ENCODE results near the gene PIM1. TPM values are rescaled to one million over a fixed set of nuclear protein-coding genes. Genes with fewer than 3 reads are reported as not detected.

Gene PIM1
- total RNA-seq, 1 donor from 2014 or later: 56.8 TPM

GRCh38 chr6:37218061-37218460, 48.1 kb downstream of the PIM1 start:
- DNase-seq (no peak), ATAC-seq (no peak)
- Histone ChIP-seq H3K4me1 (peaks cover 18% of the 10 kb centered on the region), H3K27ac (no peak overlapping the region), H3K27me3 (ENCODE audit: low read depth) (no peaks in the 10 kb centered on the region), H3K9me3 (no peaks in the 10 kb centered on the region), H3K36me3 (no peaks in the 10 kb centered on the region), H3K4me3 (no peak overlapping the region)
- no peak for TF ChIP-seq CTCF (IDR thresholded peaks at IDR 0.05)
- intact Hi-C loops (cut with DNase I): no loop called here

- intact Hi-C loops (cut with DNase I): no loop called here
- H3K4me3 ChIP-seq: no peak overlapping the region
- DNase-seq (no peak), ATAC-seq (no peak)
- no peaks in the 10 kb centered on the region for H3K27me3 ChIP-seq (ENCODE audit: low read depth)
- peaks cover 21% of the 10 kb centered on the region for H3K4me1 ChIP-seq
- TF ChIP-seq CTCF (IDR thresholded peaks at IDR 0.05): no peak
- H3K27ac ChIP-seq: no peak overlapping the region
- H3K36me3 ChIP-seq: no peaks in the 10 kb centered on the region
- no peaks in the 10 kb centered on the region for H3K9me3 ChIP-seq
These were observed 48.6 kb downstream of the PIM1 start for GRCh38 chr6:37218511-37218910.

GRCh38 chr6:37221585-37222124, 51.7 kb downstream of the PIM1 start:
- no peak for TF ChIP-seq CTCF (IDR thresholded peaks at IDR 0.05)
- peaks cover 21% of the 10 kb centered on the region for H3K4me1 ChIP-seq
- intact Hi-C loops (cut with DNase I): no loop called here
- no peaks in the 10 kb centered on the region for H3K27me3 ChIP-seq (ENCODE audit: low read depth)
- H3K4me3 ChIP-seq: peak overlapping the region; percentile 76
- ATAC-seq (no peak), DNase-seq (no peak)
- H3K36me3 ChIP-seq: no peaks in the 10 kb centered on the region
- H3K27ac ChIP-seq: peak overlapping the region; percentile 56
- no peaks in the 10 kb centered on the region for H3K9me3 ChIP-seq

- peak overlapping the region; percentile 76 for H3K4me3 ChIP-seq
- H3K27me3 ChIP-seq (ENCODE audit: low read depth): no peaks in the 10 kb centered on the region
- DNase-seq (peak; percentile 91), ATAC-seq (peak; percentile 96 to 97)
- intact Hi-C loops (cut with DNase I): no loop called here
- no peaks in the 10 kb centered on the region for H3K36me3 ChIP-seq
- no peak for TF ChIP-seq CTCF (IDR thresholded peaks at IDR 0.05)
- peaks cover 21% of the 10 kb centered on the region for H3K4me1 ChIP-seq
- peak overlapping the region; percentile 56 for H3K27ac ChIP-seq
- no peaks in the 10 kb centered on the region for H3K9me3 ChIP-seq
These were observed 52.4 kb downstream of the PIM1 start for GRCh38 chr6:37222125-37222967.

- intact Hi-C loops (cut with DNase I): no loop called here
- Histone ChIP-seq H3K4me1 (peaks cover 21% of the 10 kb centered on the region), H3K27ac (no peak overlapping the region), H3K9me3 (no peaks in the 10 kb centered on the region), H3K27me3 (ENCODE audit: low read depth) (no peaks in the 10 kb centered on the region), H3K36me3 (no peaks in the 10 kb centered on the region), H3K4me3 (peak overlapping the region; percentile 76)
- DNase-seq (no peak), ATAC-seq (no peak)
- no peak for TF ChIP-seq CTCF (IDR thresholded peaks at IDR 0.05)
These were observed 53.0 kb downstream of the PIM1 start for GRCh38 chr6:37222992-37223391.

Other genes starting within 250 kb of the PIM1 start
- 11.9 TPM for gene PI16, start 215.4 kb upstream of the PIM1 start, total RNA-seq
- gene MTCH1, start 184.0 kb upstream of the PIM1 start, total RNA-seq: 194 TPM
- 103 TPM for gene FGD2, start 164.5 kb upstream of the PIM1 start, total RNA-seq
- gene TBC1D22B, start 87.6 kb downstream of the PIM1 start, total RNA-seq: 11.5 TPM
- gene TMEM217, start 88.0 kb downstream of the PIM1 start, total RNA-seq: 1.1 TPM
- 13.1 TPM for gene RNF8, start 183.8 kb downstream of the PIM1 start, total RNA-seq

All from lower lobe of right lung (tissue), 2 donors.